Measurements from ENCODE around the gene DAPK2.
"Not testable (repeated sequence)": the region's sequence is repeated elsewhere in the genome, so short reads cannot be mapped to it uniquely, and the experiment has no call there.

DAPK2 gene

DNA sequence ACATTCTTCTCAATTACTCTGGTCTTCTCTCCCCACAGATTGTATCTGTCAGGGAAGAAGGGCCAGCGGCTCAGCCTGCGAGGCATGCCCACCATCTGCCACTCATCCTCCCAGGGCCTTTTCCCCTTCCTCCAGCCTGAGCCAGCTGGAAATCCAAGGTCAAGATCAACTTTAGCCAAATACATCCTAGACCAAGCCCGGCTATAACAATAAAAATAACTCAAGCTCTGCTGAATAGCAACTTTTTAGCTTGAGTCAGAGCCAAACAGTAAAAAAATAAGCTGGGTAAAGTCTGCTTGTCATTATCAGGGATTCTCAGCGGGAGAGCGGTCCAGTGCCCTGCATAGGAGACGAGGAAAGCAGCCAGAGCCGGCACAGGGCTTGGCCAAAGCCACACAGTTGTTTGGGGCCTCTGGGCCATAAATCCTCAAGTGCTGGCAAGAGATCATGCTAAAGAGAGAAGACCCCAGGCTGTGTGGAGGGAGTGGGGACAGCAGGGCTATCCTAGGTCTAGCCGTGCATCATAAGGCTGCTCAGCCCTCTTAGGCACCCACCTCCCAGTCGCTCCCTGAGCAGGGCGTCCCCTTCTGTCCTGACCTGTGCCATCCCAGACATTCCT lies 136.4 kb downstream of the DAPK2 start:
- DNase-seq = no peak

DNA sequence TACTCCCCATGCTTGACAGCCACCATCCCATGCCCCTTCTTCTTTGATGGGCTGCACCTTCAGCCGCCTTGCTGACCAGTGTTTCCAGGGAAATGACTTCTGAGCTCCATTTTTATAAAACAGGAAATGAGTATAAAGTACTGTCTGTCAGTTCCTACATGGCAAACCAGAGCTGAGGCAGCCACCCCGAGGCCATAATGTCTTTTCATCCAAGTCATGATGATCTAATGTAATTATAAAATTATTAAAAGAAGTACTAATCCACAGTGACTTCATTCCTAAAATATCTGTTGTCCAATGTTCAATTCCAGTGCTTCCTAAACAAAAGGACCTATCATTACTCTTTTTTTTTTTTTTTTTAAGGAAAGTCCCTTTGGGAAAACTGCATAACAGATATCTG lies 137.3 kb downstream of the DAPK2 start:
- no peak for DNase-seq

DNA sequence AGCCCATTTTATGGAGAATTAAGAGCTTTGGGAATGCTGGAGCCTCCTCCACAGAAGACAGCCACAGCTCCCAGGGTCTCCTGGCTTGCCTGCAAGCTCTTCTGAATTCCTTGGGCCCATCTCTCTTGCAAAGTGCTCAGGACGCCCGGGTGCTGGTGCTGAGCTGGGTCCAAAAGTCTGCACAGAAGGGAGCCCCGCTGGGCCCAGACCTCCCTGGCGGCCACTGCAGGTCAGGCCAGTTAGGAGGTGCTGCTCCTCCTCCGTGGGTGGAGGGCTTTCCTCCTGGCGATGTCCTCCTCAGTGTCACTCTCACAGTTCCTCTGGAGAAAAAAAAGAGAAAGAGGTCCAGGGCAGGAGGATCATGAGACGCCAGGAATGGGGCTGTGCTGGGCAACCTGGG lies 138.0 kb downstream of the DAPK2 start:
- DNase-seq = no peak

DNA sequence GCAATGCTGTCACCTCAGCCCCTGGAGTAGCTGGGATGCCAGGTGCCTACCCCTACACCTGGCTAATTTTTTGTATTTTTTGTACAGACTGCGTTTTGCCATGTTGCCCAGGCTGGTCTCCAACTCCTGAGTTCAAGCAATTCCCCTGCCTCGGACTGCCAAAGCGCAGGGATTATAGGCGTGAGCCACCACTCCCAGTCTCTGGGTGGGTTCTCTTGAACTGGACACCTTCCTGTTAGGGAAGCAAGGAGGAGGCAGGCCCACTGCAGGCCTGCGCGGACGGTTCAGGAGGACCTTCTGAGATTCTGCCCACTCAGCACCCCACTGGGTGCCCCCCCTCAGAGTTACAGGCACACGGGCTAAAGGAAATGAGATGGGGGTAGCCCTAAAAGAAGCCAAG lies 138.8 kb downstream of the DAPK2 start:
- DNase-seq = no peak

DNA sequence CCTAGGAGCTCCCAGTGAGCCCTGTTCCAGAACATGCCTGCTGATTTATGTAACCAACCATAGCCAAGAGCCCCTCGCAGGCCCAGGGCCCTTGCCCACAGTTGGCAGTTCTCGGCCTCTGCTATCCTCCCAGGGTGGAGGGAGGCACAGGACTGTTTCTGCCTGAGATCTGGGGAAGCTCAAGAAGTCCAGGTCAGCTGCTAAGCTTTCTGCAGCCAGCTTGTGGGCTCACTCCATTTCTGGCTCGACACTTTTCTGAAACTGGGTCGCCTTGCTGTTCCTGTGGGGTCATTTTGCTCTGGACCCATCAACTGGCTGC lies 140.1 kb downstream of the DAPK2 start:
- DNase-seq = no peak

DNA sequence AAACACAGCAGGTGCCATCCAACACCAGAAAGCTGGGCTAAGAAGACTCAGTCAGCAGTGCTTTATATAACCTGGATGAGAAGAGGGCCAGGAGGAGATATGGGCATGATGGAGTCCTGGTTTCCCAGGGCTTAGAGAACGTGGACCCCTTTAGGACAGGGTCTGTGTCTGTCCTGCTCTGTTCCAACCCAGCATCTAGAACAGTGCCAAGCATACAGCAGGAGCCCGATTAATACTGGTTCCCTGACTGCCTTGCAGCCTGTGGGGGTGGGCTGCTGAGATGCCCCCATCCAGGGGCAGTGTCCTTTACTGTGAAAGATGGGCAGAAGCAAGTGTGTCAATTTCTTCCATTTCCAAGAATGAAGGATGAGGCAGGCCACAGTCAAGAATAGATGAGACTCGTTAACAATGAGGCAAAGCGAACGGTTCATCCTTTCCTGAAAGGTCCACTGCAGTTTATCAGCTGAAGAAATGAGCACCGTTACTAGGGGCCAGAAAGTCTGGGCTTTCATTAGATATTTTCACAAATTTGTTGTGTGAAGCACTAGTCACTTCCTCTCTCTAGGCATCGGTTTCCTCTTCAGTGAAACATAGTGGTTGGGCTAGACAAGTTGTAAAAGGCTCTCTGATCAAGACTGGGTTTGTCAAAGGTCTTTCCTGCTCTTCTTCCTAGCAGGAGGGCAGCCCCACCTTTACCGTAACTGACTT lies 140.6 kb downstream of the DAPK2 start:
- no peak for DNase-seq

DNA sequence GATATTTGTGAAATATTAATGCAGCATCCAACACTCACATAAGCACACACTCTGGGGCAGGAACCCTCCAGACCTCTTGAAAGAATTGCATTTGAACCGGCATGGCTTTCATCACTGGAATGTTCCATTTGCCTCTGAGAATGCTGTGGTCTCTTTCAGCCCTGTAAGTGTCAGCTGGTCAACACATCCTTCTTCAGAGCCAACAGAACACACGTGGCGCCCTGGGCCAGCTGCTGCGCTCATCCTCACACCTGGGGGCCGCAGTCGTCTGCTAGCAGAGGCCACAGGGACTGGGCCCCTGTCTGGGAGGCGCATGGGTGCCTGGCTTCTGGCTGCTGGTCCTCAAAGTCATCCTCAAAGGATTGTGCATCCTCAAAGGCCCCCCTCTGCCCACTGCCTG lies 141.2 kb downstream of the DAPK2 start:
- DNase-seq = no peak

DNA sequence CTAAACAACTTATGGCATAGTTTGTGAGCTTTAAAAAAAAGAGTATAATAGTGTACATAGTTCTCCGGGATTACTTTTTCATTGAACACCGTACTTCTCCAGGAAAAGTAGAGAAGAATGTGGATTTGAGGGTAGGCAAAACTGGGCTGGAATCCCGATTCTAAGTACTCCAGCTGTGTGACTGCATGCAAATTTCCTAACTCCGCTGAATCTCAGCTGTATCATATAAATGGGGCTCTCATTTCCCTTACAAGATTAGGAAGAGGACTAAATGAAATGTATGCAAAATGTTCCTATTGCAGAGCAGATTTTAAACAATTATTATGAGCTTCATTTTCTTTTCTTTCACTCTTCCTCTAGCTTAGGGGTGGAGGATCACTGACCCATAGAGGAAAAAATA lies 142.2 kb downstream of the DAPK2 start:
- no peak for DNase-seq

DNA sequence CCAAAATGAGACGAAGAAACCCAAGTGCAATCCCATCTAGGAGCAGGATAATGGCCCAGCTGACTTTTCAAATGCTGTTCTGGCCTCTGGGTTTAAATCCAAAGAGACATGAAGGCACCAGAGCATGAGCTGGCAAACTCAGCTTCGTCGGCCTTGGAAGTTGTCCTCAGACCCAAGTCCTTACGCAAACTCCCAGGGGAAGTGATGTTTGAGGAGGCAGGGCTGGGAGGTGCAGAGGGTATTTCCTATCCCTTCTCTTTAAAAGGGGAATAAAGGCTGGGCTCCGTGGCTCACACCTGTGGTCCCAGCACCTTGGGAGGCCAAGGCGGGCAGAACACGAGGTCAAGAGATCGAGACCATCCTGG lies 143.6 kb downstream of the DAPK2 start:
- no peak for DNase-seq

DNA sequence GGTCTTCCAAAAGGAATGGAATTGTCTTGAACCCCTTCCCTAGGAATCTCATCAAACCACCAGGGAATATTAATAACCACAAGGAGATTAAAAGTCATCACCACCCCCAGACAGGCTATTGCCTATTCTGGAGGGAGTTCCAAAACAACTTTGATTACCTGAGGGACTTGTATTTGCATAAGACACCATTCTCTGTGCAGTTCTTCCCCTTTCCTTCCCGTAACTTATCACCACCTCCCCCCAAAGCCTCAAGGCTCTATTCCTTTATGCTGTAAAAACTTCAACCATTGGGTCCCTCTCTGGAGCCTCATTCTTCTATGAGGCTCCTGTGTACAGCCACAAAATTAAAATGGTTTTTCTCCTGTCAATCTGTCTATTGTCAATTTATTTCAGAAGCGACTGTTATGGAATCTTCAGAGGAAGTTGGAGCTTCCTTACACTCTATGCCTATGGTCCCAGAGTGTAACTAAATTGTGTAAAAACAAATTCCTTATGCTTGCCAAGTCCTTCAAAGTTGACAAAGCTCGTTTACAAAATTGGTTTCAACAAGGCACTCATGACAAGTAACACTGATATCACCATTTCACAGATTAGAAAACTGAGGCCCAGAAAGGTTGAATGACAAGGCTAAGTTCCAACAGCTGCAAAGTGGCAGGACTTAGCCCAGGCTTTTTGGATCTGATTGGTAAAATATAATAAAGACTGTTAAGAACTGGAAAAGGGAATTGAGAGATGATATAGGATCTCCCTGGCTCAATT lies 144.2 kb downstream of the DAPK2 start:
- DNase-seq = no peak

DNA sequence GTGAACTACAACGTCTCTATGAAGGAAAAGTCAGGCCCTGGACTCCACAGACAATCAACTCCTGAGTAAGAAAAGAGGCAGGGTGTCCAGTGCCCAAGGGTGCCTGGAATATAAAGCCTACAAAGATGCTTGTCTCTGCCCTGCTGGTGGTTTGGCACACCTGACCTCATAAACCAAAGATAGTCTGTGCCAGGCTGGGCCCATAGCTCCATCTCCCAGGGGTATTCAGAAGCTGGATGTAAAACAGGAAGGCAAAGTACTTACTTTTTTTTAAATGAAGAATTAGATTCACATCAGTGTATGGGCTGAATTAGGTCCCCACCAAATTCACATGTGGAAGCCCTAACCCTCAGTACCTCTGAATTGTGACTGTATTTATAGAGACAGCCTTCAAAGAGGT lies 146.0 kb downstream of the DAPK2 start:
- DNase-seq = no peak

DNA sequence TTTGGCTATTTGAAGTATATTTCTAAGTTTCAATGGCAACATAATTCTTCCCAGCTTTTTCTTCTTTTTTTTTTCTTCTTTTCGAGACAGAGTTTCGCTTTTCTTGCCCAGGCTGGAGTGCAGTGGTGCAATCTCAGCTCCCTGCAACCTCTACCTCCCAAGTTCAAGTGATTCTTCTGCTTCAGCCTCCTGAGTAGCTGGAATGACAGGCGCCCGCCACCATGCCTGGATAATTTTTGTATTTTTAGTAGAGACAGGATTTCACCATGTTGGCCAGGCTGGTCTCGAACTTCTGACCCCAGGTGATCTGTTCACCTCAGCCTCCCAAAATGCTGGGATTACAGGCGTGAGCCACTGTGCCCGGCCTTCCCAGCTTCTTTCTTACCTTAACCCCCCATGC lies 146.7 kb downstream of the DAPK2 start:
- DNase-seq = not testable (repeated sequence)

DNA sequence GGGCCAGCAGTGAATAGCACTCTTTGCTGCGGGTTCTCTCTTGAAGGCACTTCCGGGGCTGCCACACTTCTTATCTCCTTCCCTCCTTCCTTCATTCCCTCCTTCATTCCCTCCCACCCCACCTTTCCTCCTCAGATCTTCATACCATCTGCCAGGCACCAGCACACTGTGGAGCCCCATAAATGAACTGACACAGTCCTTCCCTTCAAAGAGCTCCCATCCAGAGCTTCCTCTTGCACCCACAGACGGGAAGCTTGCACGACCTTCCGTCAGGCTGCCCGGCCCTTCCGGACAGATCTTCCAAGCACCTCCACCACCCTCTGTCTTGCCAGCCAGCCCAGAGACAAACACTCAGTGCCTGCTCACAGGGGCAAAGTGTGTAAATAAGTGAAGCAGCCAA lies 147.1 kb downstream of the DAPK2 start:
- no peak for DNase-seq

DNA sequence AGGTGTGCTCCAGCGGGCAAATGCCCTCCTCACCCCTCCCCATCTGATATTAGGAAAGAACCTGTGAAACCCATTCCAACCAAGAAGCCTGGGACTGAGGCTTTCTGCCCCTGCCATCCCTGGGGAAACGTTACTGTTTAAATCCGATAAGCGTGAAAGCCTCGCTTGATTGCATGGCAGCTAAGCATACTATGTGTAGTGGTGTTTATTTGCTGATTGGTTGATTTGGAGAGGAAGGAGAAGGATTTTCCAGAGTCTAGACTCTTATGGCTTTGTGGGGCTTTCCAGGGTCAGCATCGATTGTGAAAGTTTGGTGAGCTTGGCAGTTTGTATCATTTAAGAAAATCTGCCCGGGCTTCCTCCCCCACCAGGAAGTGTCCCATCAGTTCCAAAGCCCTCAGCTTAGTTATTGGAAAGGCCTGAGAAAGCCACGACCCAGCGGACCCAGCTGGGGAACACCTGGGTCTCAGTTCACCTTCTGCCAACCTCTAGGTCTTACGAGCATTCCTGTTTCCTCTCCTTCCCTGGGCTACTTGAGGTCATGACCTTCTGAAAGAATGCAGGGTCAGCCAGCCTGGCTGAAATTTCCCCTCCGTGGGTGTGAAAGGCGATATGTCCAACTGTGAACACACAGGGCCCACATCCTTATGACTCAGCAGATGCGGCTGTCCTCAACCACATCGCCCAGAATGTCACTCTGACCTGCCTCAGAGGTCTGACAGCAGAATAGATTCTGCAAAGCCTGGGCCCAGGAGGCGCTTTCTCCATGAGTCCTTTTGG lies 149.8 kb downstream of the DAPK2 start:
- no peak for DNase-seq

DNA sequence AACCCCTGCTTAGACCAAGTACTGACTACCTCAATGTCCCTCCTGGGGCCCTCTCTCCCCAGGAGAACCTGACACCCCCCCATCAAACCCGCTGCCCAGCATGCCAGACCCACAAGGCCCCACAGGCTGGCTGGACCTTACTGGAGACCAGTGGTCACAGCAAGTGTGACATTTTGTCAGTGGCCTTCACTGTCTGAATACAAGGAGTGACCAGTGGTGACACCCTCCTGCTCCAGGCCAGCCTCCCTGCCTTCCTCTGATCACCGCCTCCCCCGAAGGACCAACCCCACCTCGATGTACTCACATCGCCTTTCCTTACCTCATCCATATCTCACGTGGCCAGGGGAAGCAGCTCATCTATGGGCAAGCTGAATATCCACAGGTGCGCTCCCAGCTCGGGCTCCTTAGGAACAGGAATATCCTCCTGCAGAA lies 150.5 kb downstream of the DAPK2 start:
- DNase-seq = no peak

DNA sequence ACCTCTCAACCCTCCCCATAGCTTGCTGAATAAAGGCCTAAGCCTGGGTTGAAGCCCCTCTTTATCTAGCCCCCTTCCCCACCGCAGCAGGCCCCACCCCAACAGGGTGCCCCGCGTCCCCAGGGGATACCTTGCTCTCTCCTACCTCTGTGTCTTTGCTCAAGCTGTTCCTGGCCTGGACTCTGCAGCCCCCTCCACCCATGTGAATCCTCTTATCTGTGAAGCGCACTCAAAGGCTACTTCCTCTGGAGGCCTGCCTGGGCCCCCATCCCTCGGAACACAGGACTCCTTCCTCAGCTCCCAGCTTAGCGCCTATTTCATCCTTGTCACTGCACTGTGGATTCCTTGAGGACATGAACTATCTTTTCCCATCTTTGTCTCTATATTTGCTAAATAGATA lies 151.1 kb downstream of the DAPK2 start:
- no peak for DNase-seq

DNA sequence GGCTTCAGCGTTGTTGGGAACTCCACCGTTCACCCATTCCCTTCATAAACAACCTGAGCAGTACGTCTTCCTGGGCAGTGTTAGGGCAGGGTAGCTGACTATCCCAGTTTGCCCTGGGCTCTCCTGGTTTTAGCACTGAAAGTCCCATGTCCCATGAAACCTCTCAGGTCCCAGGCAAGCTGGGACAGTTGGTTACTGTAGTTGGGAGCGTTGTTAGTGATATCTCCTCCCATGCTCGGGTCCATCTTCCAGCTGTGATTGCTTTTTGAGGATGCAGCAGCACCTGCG lies 151.7 kb downstream of the DAPK2 start:
- DNase-seq = no peak

DNA sequence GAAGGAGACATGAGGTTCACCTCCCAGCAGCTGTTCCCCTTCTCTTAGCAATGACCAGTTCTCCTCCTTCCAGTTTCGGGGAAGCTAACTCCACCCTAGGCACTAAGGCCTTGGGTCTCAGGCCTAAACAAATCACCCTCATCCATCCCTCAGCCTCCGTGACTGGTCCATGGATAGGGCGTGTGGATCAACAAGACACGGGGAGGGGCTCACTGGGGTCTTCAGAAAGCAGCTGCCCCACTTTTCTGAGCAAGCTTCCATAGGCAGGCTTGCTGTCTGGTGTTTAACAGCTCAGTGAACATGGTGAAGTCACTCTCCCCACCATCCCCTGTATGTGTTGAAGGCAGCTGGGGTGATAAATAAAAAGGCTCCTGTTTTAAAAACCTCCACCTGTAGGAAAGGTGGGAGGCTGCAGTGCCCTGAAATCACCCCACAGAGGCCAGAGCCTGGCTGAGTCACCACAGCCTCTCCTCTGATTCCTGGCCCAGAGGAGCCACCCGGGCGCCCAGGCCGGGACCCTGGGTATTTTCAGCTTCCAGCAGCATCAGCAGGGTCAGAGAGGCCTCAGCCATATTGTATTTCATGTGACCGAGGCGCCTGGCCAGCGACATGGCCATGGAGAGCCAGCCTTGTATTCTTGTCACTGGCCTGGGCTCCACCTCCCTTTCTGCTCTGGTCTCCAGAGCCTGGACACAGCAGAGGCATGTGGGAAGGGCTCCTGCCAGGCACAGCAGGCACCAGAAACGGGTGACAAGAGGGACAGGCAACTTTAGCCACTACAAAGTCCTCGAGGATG lies 152.2 kb downstream of the DAPK2 start:
- DNase-seq = no peak

DNA sequence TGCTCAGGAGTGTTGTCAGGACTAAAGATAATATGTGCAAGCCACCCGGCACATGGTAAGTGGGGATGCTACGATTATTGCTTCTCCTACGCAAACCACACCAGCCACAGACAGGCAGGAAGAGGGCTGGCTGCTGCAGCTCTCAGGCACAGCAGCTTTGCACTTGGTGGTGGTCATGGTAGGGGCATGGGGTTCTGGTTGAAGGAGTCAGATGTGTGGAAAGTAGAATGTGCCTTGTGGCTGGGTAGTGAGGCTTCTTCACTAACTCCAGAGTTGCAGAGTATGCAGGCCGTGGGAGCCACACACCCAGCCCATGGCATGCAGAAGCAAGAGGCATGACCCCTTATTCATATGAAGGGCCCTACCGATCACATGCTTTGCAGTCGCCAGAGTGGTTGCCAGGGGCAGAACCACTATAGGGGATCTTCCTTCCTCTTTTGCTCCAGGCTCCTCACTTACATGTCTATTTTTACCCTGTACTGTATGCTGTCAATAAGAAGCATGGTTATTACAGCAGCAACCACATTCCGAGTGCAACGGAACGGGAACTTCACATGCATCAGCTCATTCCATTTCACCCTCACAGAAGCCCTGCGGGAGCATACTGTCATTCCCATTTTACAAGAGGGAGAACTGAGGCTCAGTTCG lies 153.4 kb downstream of the DAPK2 start:
- peak; percentile 62 for DNase-seq

DNA sequence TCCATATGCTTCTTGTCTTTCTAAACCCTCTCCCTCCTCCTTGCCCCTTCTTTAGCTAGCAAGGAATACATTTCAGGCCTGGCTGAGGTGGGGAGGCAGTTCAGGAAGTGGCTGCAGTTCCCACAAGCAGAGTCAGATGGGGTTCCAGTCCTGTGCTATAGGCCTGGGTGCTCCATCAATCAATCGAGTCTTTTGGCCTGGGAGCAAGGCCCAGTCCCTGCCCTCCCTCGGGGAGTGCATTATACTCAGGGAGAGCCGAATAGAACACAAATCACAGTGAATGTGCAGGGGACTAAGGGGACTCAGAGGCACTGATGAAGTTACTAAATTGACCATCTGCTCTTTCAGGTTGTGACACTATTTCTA lies 154.5 kb downstream of the DAPK2 start:
- no peak for DNase-seq

DNA sequence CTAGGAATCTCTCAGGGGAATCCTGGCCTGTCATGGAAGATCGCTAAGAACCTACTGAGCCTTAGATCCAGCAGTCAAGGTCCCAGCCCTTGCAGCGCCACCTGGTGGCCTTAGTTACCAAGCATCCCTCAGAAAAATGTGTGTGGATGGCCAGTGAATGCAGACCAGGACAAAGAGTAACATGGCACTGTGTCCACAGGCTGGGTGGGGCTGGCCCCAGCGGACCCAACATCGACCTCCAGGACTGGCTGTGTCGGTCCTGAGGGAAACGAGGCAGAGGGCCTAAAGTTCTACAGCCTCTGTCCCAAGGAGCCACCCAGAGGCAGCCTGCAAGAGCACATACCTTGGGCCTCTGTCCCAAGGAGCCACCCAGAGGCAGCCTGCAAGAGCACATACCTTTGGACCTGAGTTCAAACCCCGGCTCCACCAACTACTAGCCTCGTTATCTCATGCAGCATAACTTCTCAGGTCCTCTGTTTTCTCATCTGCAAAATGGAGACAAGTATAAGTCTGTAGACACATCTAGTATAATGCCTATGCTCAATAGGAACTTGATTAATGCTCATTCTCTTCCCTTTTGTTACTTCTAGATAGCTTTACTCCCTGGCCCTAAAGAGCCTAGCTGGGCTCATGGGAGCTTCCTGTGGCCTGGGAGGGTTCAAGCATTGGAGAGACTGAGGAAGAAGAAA lies 155.1 kb downstream of the DAPK2 start:
- peak; percentile 78 for DNase-seq

DNA sequence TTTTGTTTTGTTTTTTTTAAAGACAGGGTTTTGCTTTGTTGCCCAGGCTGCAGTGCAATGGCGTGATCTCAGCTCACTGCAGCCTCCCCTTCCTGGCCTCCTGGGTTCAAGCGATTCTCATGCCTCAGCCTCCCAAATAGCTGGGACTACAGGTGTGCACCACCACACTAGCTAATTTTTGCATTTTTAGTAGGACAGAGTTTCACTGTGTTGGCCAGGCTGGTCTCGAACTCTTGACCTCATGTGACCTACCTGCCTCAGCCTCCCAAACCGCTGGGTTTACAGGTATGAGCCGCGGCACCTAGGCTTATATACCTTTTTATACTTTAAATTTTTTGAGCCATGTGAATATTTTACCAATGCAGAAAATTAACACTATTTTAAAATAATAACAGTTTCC lies 155.7 kb downstream of the DAPK2 start:
- DNase-seq = no peak

Measured in stimulated activated CD4-positive, alpha-beta T cell treated with anti-CD3 and anti-CD28 coated beads, Interleukin-4, amount 100 ng/mL, for 1 hour (primary cell).